Skin epidermis (tissue), 12 donors: ENCODE measurements around the gene COQ8B.
"Not testable (repeated sequence)": the region's sequence is repeated elsewhere in the genome, so short reads cannot be mapped to it uniquely, and the experiment has no call there.

Source experiments
- H3K27ac ChIP-seq, 21 experiments: fragments of 200-600 bp; sonication (generic) in 11 of 21; one replicate each; pipeline ENCODE4 v1.5.0; 2020; ENCODE audit warnings: mild to moderate bottlenecking in 3 of 21, inconsistent platforms in 2 of 21, moderate library complexity in 2 of 21
- H3K4me3 ChIP-seq, 7 experiments: fragments of 200-600 bp; sonication (generic) in 2 of 7; one replicate each; pipeline ENCODE4 v1.5.0; 2020; ENCODE audit warnings: inconsistent platforms in 2 of 7, mild to moderate bottlenecking in 2 of 7, moderate library complexity in 1 of 7

Gene COQ8B

GRCh38 chr19:40649903-40650675 is 66.6 kb downstream of the COQ8B start:
- peak overlapping the region in 3 of 21 experiments; percentile 46 to 76 (median 49) for H3K27ac ChIP-seq
- H3K4me3 ChIP-seq: not testable (repeated sequence)

- Histone ChIP-seq H3K4me3 (no peak overlapping the region), H3K27ac (peak overlapping the region in 11 of 21 experiments; percentile 13 to 79 (median 46))
These were observed 69.9 kb downstream of the COQ8B start for GRCh38 chr19:40646743-40647254.

GRCh38 chr19:40642757-40643305 is 73.9 kb downstream of the COQ8B start:
- H3K27ac ChIP-seq: no peak overlapping the region
- H3K4me3 ChIP-seq: no peak overlapping the region

- Histone ChIP-seq H3K4me3 (no peak overlapping the region), H3K27ac (no peak overlapping the region)
These were observed 74.5 kb downstream of the COQ8B start for GRCh38 chr19:40642051-40642706.
